ENCODE results near the gene ACYP2.

DNA sequence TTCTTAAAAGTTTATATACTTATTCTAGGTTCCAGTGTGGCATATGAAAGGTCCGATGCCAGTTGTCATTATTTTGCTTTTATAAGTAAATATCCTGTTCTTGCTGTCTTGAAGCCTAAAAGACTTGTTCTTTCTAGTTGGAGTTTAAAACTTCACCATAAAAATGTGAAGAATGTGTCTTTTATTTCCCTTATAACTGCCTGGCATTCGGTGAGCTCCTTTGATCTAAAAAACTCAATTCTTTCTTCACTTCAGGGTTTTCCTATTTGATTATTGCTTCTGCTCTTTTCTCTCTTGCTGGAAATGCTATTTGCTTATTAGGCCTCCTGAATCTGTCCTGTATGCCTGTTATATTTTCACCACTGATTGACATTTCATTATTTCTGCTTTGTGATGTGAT is 89.1 kb downstream of the ACYP2 start:
- TF ChIP-seq EP300 (IDR thresholded peaks at IDR 0.05) (no peak), POLR2A (IDR thresholded peaks at IDR 0.05) (no peak)
- TF ChIP-seq, protein P1, sequence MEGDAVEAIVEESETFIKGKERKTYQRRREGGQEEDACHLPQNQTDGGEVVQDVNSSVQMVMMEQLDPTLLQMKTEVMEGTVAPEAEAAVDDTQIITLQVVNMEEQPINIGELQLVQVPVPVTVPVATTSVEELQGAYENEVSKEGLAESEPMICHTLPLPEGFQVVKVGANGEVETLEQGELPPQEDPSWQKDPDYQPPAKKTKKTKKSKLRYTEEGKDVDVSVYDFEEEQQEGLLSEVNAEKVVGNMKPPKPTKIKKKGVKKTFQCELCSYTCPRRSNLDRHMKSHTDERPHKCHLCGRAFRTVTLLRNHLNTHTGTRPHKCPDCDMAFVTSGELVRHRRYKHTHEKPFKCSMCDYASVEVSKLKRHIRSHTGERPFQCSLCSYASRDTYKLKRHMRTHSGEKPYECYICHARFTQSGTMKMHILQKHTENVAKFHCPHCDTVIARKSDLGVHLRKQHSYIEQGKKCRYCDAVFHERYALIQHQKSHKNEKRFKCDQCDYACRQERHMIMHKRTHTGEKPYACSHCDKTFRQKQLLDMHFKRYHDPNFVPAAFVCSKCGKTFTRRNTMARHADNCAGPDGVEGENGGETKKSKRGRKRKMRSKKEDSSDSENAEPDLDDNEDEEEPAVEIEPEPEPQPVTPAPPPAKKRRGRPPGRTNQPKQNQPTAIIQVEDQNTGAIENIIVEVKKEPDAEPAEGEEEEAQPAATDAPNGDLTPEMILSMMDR (IDR thresholded peaks at IDR 0.05), result no peak
